Activated CD4-positive, alpha-beta memory T cell treated with anti-CD3 and anti-CD28 coated beads for 36 hours (primary cell): ENCODE measurements around the gene PLPPR3. TPM values are rescaled to one million over a fixed set of nuclear protein-coding genes. Genes with fewer than 3 reads are reported as not detected.
A peak's percentile ranks its signal among the peaks of the same experiment; 100 is the strongest.

Source experiments
- CTCF ChIA-PET: fragments of 350-600 bp; sonication (Branson Sonifier 250); formaldehyde crosslinking; loops from one replicate; lab custom pipeline; 2021; ENCODE audit warnings: antibody characterized with exemption, inconsistent platforms; lab: Charles Lee
- POLR2A ChIA-PET: fragments of 350-600 bp; sonication (Branson Sonifier 250); formaldehyde crosslinking; loops from one replicate; lab custom pipeline; 2021; ENCODE audit warnings: antibody characterized with exemption; lab: Charles Lee
- DNase-seq: peaks from one replicate; pipeline ENCODE4 v3.0.0-alpha.2; 2020
- H3K27ac Mint-ChIP-seq: one replicate; pipeline ENCODE4 v1.8.0; 2021; ENCODE audit warnings: mixed read lengths
- H3K27me3 Mint-ChIP-seq: one replicate; pipeline ENCODE4 v1.8.0; 2021; ENCODE audit warnings: mixed read lengths
- H3K36me3 Mint-ChIP-seq: one replicate; pipeline ENCODE4 v1.8.0; 2021; ENCODE audit warnings: mixed read lengths
- H3K4me1 Mint-ChIP-seq: one replicate; pipeline ENCODE4 v1.8.0; 2021; ENCODE audit warnings: low read depth, mixed read lengths
- H3K4me3 Mint-ChIP-seq: one replicate; pipeline ENCODE4 v1.8.0; 2021; ENCODE audit warnings: mild to moderate bottlenecking, mixed read lengths
- H3K9me3 Mint-ChIP-seq: one replicate; pipeline ENCODE4 v1.8.0; 2021; ENCODE audit warnings: mixed read lengths
- intact Hi-C: fragments of 100-400 bp; cut with micrococcal nuclease; formaldehyde crosslinking; loops from one replicate; pipeline ENCODE4 v1.15.1; 2023
- total RNA-seq, 2 experiments: library from RNA; stranded (reverse); gene quantifications; one replicate each; pipeline ENCODE4 v1.2.3, GENCODE V29; 2021

Gene PLPPR3
- total RNA-seq, 2 experiments from 2014 or later = not detected

DNA sequence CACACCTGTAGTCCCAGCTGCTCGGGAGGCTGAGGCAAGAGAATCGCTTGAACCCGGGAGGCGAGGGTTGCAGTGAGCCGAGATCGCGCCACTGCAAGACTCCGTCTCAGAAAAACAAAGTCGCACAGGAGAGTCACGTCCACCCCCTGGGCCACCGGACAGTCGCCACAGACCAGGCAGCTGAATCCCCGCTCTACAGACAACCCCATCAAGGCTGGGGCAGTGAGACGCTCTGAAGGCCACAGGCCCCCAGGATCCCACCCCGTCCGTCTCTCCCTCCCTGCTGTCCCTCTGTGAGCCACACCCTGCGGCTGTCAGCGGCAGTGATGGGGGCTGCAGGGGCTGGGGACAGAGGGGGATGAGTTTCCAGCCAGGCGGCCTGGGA, 40.0 kb downstream of the PLPPR3 start:
- no peak for DNase-seq
- intact Hi-C loops = no loop called here
- Mint-ChIP-seq H3K9me3 (no peaks in the 10 kb centered on the region), H3K4me1 (no peaks in the 10 kb centered on the region), H3K27ac (no peak overlapping the region), H3K27me3 (no peaks in the 10 kb centered on the region), H3K36me3 (no peaks in the 10 kb centered on the region), H3K4me3 (no peak overlapping the region)
- ChIA-PET CTCF (no interaction called here), POLR2A (no interaction called here)

DNA sequence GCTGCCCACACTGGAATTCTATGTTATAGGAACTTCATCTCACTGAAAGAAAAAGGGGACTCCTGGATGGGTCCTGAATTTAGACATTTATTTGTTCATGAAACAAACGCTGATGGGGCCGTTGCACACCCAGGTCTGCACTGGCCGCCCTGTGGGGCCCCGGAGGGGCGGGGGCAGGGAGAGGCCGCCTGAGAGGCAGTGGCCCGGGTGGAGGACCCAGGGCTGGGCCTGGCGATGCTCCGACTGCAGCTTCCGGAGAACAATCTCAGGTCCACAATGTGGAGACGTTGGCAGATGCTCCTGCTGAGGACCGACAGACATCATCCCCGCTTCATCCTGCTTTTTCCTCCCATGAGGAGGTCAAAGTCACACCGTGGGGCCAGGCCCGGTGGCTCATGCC, 40.8 kb downstream of the PLPPR3 start:
- no peaks in the 10 kb centered on the region for H3K36me3 Mint-ChIP-seq
- H3K4me1 Mint-ChIP-seq = no peaks in the 10 kb centered on the region
- H3K27me3 Mint-ChIP-seq = no peaks in the 10 kb centered on the region
- POLR2A ChIA-PET = no interaction called here
- no peaks in the 10 kb centered on the region for H3K9me3 Mint-ChIP-seq
- H3K27ac Mint-ChIP-seq = no peak overlapping the region
- DNase-seq = no peak
- no peak overlapping the region for H3K4me3 Mint-ChIP-seq
- intact Hi-C loops = no loop called here
- CTCF ChIA-PET = no interaction called here

DNA sequence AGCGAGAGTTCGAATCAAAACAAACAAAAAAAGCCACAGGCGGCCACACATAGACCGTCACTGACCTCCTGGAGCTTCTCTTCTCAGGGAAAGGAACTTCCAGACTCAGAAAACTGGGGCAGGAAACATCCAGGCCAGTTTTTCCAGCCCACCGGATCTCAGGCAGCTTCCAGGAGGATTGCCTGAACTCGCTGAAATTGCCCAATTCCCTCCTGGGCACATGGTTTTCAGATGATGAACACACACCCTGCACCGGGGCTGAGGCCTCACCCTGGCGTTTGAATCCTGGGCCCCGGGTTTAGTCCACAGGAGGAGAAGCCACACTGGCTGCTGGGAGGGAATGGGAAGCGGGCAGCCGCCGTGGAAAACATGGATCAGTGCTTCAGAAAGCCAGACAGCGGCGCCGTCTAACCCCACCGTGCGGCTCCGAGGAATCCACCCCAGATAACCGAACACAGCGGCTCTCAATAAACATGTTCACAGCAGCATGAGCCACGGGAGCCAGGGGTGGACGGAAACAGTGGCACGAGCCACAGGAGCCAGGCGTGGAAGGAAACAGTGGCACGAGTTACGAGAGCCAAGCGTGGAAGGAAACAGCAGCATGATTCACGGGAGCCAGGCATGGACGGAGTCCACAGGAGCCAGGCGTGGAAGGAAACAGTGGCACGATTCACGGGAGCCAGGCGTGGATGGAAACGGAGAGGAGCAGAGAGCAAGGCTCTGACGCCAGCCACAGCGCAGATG, 42.7 kb downstream of the PLPPR3 start:
- intact Hi-C loops = no loop called here
- no peaks in the 10 kb centered on the region for H3K27me3 Mint-ChIP-seq
- no peaks in the 10 kb centered on the region for H3K9me3 Mint-ChIP-seq
- H3K4me3 Mint-ChIP-seq = no peak overlapping the region
- H3K27ac Mint-ChIP-seq = no peak overlapping the region
- CTCF ChIA-PET = no interaction called here
- DNase-seq = no peak
- H3K36me3 Mint-ChIP-seq = no peaks in the 10 kb centered on the region
- no peaks in the 10 kb centered on the region for H3K4me1 Mint-ChIP-seq
- POLR2A ChIA-PET = no interaction called here

GRCh38 chr19:776549-776948, 45.2 kb downstream of the PLPPR3 start:
- CTCF ChIA-PET = no interaction called here
- POLR2A ChIA-PET = no interaction called here
- peaks cover 3% of the 10 kb centered on the region for H3K27me3 Mint-ChIP-seq

GRCh38 chr19:772730-773436, 48.9 kb downstream of the PLPPR3 start:
- Mint-ChIP-seq H3K27me3 (peaks cover 5% of the 10 kb centered on the region), H3K4me3 (no peak overlapping the region), H3K9me3 (no peaks in the 10 kb centered on the region), H3K27ac (no peak overlapping the region), H3K36me3 (no peaks in the 10 kb centered on the region), H3K4me1 (peaks cover 3% of the 10 kb centered on the region)
- no peak for DNase-seq
- ChIA-PET CTCF (interaction anchor here (0.7 kb wide), 1 partner anchor 95 kb away, joined by 3 read pairs; no protein-coding TSS in a partner anchor), POLR2A (no interaction called here)
- intact Hi-C loops = no loop called here

More at GRCh38 chr19:776549-776948, 45.2 kb downstream of the PLPPR3 start:
- intact Hi-C loops = no loop called here
- H3K27ac Mint-ChIP-seq = no peak overlapping the region
- H3K4me3 Mint-ChIP-seq = no peak overlapping the region
- no peaks in the 10 kb centered on the region for H3K4me1 Mint-ChIP-seq
- no peak for DNase-seq
- H3K9me3 Mint-ChIP-seq = no peaks in the 10 kb centered on the region
- H3K36me3 Mint-ChIP-seq = no peaks in the 10 kb centered on the region

- CTCF ChIA-PET = no interaction called here
- no peaks in the 10 kb centered on the region for H3K36me3 Mint-ChIP-seq
- intact Hi-C loops = no loop called here
Measured at GRCh38 chr19:772063-772462, 49.7 kb downstream of the PLPPR3 start.

DNA sequence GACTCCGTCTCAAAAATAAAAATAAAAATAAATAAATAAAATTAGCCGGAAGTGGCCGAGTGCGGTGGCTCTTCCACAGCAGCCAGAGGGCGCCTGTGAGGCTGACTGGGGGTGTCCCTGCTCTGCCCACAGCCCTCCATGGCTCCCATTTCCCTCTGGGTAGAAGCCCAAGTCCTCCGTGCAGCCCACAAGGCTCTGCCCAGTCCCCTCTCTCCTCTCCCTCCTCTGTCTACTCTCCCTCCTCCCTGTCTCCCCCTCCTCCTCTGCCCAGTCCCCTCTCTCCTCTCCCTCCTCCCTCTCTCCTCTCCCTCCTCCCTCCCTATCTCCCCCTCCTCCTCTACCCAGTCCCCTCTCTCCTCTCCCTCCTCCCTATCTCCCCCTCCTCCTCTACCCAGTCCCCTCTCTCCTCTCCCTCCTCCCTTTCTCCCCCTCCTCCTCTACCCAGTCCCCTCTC, 50.4 kb downstream of the PLPPR3 start:
- Mint-ChIP-seq H3K4me1 (peaks cover 3% of the 10 kb centered on the region), H3K9me3 (no peaks in the 10 kb centered on the region), H3K36me3 (no peaks in the 10 kb centered on the region), H3K27ac (no peak overlapping the region), H3K4me3 (no peak overlapping the region), H3K27me3 (peaks cover 11% of the 10 kb centered on the region)
- intact Hi-C loops = loop anchor here (2.0 kb wide), 1 partner anchor 91 kb away; no protein-coding TSS in a partner anchor
- ChIA-PET POLR2A (no interaction called here), CTCF (interaction anchor here (0.8 to 2.1 kb wide), 4 partner anchors 91 to 212 kb away, joined by 3 to 12 read pairs (median 6); partner anchors contain the start of gene WDR18)
- peak; percentile 62 for DNase-seq

More at GRCh38 chr19:772063-772462, 49.7 kb downstream of the PLPPR3 start:
- Mint-ChIP-seq H3K4me3 (no peak overlapping the region), H3K4me1 (peaks cover 3% of the 10 kb centered on the region), H3K27me3 (peaks cover 8% of the 10 kb centered on the region), H3K27ac (no peak overlapping the region), H3K9me3 (no peaks in the 10 kb centered on the region)
- no peak for DNase-seq
- POLR2A ChIA-PET = no interaction called here

- no peaks in the 10 kb centered on the region for H3K36me3 Mint-ChIP-seq
- ChIA-PET CTCF (interaction anchor here (0.9 to 2.1 kb wide), 12 partner anchors 21 to 214 kb away, joined by 3 to 12 read pairs (median 4); partner anchors contain the start of genes RNF126 and WDR18), POLR2A (no interaction called here)
- H3K27ac Mint-ChIP-seq = no peak overlapping the region
- DNase-seq = no peak
- intact Hi-C loops = loop anchor here (1.0 to 2.0 kb wide), 2 partner anchors 93 to 151 kb away; no protein-coding TSS in a partner anchor
- H3K4me3 Mint-ChIP-seq = no peak overlapping the region
- H3K9me3 Mint-ChIP-seq = no peaks in the 10 kb centered on the region
- H3K27me3 Mint-ChIP-seq = peaks cover 11% of the 10 kb centered on the region
- peaks cover 3% of the 10 kb centered on the region for H3K4me1 Mint-ChIP-seq
Measured at GRCh38 chr19:769616-770015, 52.1 kb downstream of the PLPPR3 start.

DNA sequence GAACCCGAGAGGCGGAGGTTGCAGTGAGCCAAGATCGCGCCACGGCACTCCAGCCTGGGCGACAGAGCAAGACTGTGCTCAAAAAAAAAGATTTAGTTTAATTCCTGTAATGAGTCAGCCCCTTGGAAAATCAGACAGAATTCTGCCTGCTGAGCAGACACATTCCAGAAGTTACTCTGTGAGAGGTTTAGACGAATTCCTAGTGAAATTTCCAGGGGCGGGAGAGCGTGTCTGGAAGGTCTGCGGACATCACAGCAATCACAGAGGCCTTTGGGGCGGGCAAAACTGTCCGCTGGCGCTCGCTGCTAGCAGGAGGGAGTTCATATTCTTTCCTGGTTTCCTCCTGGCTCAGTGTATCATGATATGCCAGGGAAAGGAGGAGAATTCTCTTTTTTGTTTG, 53.3 kb downstream of the PLPPR3 start:
- no peak overlapping the region for H3K27ac Mint-ChIP-seq
- intact Hi-C loops = no loop called here
- ChIA-PET CTCF (no interaction called here), POLR2A (no interaction called here)
- no peak overlapping the region for H3K4me3 Mint-ChIP-seq
- no peaks in the 10 kb centered on the region for H3K9me3 Mint-ChIP-seq
- H3K36me3 Mint-ChIP-seq = no peaks in the 10 kb centered on the region
- no peak for DNase-seq
- H3K4me1 Mint-ChIP-seq = peaks cover 3% of the 10 kb centered on the region
- peaks cover 11% of the 10 kb centered on the region for H3K27me3 Mint-ChIP-seq

DNA sequence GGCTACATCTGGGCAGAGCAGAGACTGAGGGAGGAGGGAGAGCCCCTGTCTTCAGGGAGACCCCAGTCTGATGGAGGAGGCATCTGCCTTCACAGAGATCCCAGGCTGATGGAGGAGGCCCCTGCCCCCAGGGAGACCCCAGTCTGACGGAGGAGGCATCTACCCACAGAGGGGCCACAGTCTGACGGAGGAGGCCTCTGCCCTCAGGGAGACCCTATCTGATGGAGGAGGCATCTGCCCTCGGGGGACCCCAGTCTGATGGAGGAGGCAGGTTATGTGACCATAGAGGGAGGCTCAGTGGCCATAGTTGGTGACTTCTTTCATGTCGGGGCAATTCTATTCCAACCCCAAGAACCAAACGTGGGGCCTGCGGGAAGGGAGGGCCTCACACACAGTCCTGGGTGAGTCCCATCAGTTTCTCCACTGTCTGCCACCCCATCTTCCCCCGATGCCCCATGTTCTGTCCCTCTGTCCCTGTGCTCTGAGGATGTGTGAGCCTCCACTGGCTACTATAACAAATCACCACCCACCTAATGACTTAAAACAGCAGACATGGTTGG, 56.5 kb downstream of the PLPPR3 start:
- H3K4me3 Mint-ChIP-seq = no peak overlapping the region
- no peaks in the 10 kb centered on the region for H3K9me3 Mint-ChIP-seq
- no peak for DNase-seq
- peaks cover 7% of the 10 kb centered on the region for H3K27me3 Mint-ChIP-seq
- intact Hi-C loops = no loop called here
- CTCF ChIA-PET = no interaction called here
- POLR2A ChIA-PET = no interaction called here
- H3K36me3 Mint-ChIP-seq = no peaks in the 10 kb centered on the region
- peaks cover under 1% of the 10 kb centered on the region for H3K4me1 Mint-ChIP-seq
- H3K27ac Mint-ChIP-seq = no peak overlapping the region

- Mint-ChIP-seq H3K4me1 (no peaks in the 10 kb centered on the region), H3K27ac (no peak overlapping the region), H3K36me3 (peaks cover 2% of the 10 kb centered on the region), H3K9me3 (peaks cover 4% of the 10 kb centered on the region), H3K4me3 (no peak overlapping the region), H3K27me3 (peaks cover 6% of the 10 kb centered on the region)
- no peak for DNase-seq
- POLR2A ChIA-PET = no interaction called here
- intact Hi-C loops = no loop called here
- CTCF ChIA-PET = no interaction called here
Measured at GRCh38 chr19:764301-764700, 57.5 kb downstream of the PLPPR3 start.

DNA sequence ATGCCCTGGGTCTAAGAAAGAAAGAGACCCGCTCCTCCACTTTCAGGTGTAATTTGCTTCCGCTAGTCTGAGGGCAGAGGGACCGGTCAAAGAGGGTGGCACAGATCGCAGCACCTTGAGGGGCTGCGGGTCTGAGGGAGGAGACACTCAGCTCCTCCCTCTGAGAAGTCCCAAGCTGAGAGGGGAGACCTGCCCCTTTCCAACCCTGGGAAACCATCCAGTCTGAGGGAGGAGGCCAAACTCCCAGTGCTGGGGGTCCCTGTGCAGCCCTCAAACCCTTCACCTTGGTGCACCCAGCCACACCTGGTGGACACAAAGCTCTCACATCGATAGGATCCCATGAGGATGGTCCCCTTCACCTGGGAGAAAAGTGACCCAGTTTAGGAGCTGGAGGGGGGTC, 57.9 kb downstream of the PLPPR3 start:
- CTCF ChIA-PET = no interaction called here
- intact Hi-C loops = no loop called here
- H3K9me3 Mint-ChIP-seq = peaks cover 4% of the 10 kb centered on the region
- POLR2A ChIA-PET = no interaction called here
- no peak for DNase-seq
- no peaks in the 10 kb centered on the region for H3K4me1 Mint-ChIP-seq
- H3K4me3 Mint-ChIP-seq = no peak overlapping the region
- no peak overlapping the region for H3K27ac Mint-ChIP-seq
- peaks cover 2% of the 10 kb centered on the region for H3K36me3 Mint-ChIP-seq
- peaks cover 6% of the 10 kb centered on the region for H3K27me3 Mint-ChIP-seq
